ENCODE measurements around the gene MYMX. TPM values are rescaled to one million over a fixed set of nuclear protein-coding genes. Genes with fewer than 3 reads are reported as not detected.
A peak's percentile ranks its signal among the peaks of the same experiment; 100 is the strongest.

The MYMX gene
- total and polyA plus RNA-seq, 2 of the 13 experiments (the other 11 are each of a cell fraction or from before 2014, with no cell fraction given): not detected

- 0 out of 2 replicates have a peak, but pooled peaks have one; percentile 5 for TF ChIP-seq GATAD1 (CRISPR knock-in tag; IDR thresholded peaks at IDR 0.05)
- TF ChIP-seq ZNF468 (CRISPR knock-in tag; IDR thresholded peaks at IDR 0.05): 0 out of 2 replicates have a peak, but pooled peaks have one; percentile 21
- TF ChIP-seq EZH2 (conservative IDR thresholded peaks at IDR 0.05; ENCODE audit: low read depth, low read length): no peak
- TF ChIP-seq ZNF121 (CRISPR knock-in tag; IDR thresholded peaks at IDR 0.05): peak; percentile 96
- TF ChIP-seq DZIP1 (CRISPR knock-in tag; IDR thresholded peaks at IDR 0.05): no peak
- 0 out of 2 replicates have a peak, but pooled peaks have one; percentile 21 for TF ChIP-seq MTERF4 (CRISPR knock-in tag; IDR thresholded peaks at IDR 0.05)
- TF ChIP-seq CAMTA2 (CRISPR knock-in tag; IDR thresholded peaks at IDR 0.05; ENCODE audit: borderline replicate concordance): no peak
- no peak for TF ChIP-seq ZSCAN31 (CRISPR knock-in tag; IDR thresholded peaks at IDR 0.05; ENCODE audit: low read depth)
- 0 out of 4 replicates have a peak, but pooled peaks of 1 of the 2 experiments have one; percentile 4 for TF ChIP-seq EP300 (IDR thresholded peaks at IDR 0.05; ENCODE audit: low read depth in 2 of 2, low read length in 2 of 2)
- TF ChIP-seq EP300 (CRISPR knock-in tag; IDR thresholded peaks at IDR 0.05; ENCODE audit: borderline replicate concordance): no peak
- TF ChIP-seq THAP11 (CRISPR knock-in tag; IDR thresholded peaks at IDR 0.05): no peak
- TF ChIP-seq ZNF883 (CRISPR knock-in tag; IDR thresholded peaks at IDR 0.05; ENCODE audit: not compliant biosample characterization): no peak
- TF ChIP-seq ZNF331 (CRISPR knock-in tag; IDR thresholded peaks at IDR 0.05): 0 out of 2 replicates have a peak, but pooled peaks have one; percentile 1
- TF ChIP-seq MXD4 (CRISPR knock-in tag; IDR thresholded peaks at IDR 0.05): no peak
These were observed 4.2 kb downstream of the MYMX start (continued) for GRCh38 chr6:44220913-44221290.
